ENCODE data around the gene GALNT4. TPM values are rescaled to one million over a fixed set of nuclear protein-coding genes. Genes with fewer than 3 reads are reported as not detected.
A peak's percentile ranks its signal among the peaks of the same experiment; 100 is the strongest.

GALNT4 gene
- total RNA-seq, 1 donor from 2014 or later, result 6.9 TPM

GRCh38 chr12:89475203-89475990 is 49.2 kb downstream of the GALNT4 start:
- Mint-ChIP-seq H3K9me3 (no peaks in the 10 kb centered on the region), H3K36me3 (ENCODE audit: low read depth) (peaks cover 11% of the 10 kb centered on the region), H3K4me1 (peaks cover 39% of the 10 kb centered on the region), H3K4me3 (no peak overlapping the region), H3K27ac (no peak overlapping the region), H3K27me3 (no peaks in the 10 kb centered on the region)
- intact Hi-C loops (cut with micrococcal nuclease), result no loop called here
- DNase-seq, result peak; percentile 51

GRCh38 chr12:89474615-89475014 is 50.0 kb downstream of the GALNT4 start:
- Mint-ChIP-seq H3K9me3 (no peaks in the 10 kb centered on the region), H3K27ac (peak overlapping the region; percentile 4), H3K27me3 (no peaks in the 10 kb centered on the region), H3K4me3 (no peak overlapping the region), H3K4me1 (peaks cover 41% of the 10 kb centered on the region), H3K36me3 (ENCODE audit: low read depth) (peaks cover 11% of the 10 kb centered on the region)
- peak; percentile 56 for DNase-seq
- intact Hi-C loops (cut with micrococcal nuclease), result no loop called here

Other genes with a start within 250 kb of the GALNT4 start
- 95.5 and 96.7 TPM in 2 replicates for gene DUSP6, start 172.3 kb downstream of the GALNT4 start, total RNA-seq
- gene POC1B, start 1.3 kb upstream of the GALNT4 start, total RNA-seq, result 21.5 and 22.6 TPM in 2 replicates
- 19.7 and 22.1 TPM in 2 replicates for gene ATP2B1, start 184.0 kb upstream of the GALNT4 start, total RNA-seq

Measured in activated CD4-positive, alpha-beta T cell treated with anti-CD3 and anti-CD28 coated beads, Interleukin-2, amount 10 ng/mL, durations not matched to agents 24 days and 14 days (primary cell).